Nephron progenitor cell (in vitro differentiated cells): ENCODE data around the gene TMEM207.

Experiments used
- DNase-seq: peaks from one replicate; pipeline ENCODE4 v3.0.0; 2021
- H3K27ac Mint-ChIP-seq: 2 replicates; pipeline ENCODE4 v1.8.0; 2021; ENCODE audit warnings: mild to moderate bottlenecking, moderate library complexity, mixed read lengths
- H3K27me3 Mint-ChIP-seq: 2 replicates; pipeline ENCODE4 v1.8.0; 2021; ENCODE audit warnings: mild to moderate bottlenecking, low read depth, mixed read lengths; ENCODE audit not compliant: poor library complexity
- H3K36me3 Mint-ChIP-seq: 2 replicates; pipeline ENCODE4 v1.8.0; 2021; ENCODE audit warnings: low read depth, mixed read lengths
- H3K4me1 Mint-ChIP-seq: 2 replicates; pipeline ENCODE4 v1.8.0; 2021; ENCODE audit warnings: mixed read lengths
- H3K4me3 Mint-ChIP-seq: 2 replicates; pipeline ENCODE4 v1.8.0; 2021; ENCODE audit warnings: mild to moderate bottlenecking, moderate library complexity, mixed read lengths
- H3K9me3 Mint-ChIP-seq: 2 replicates; pipeline ENCODE4 v1.8.0; 2021; ENCODE audit warnings: mild to moderate bottlenecking, moderate library complexity, mixed read lengths
- TF ChIP-seq, protein P1 (sequence below): fragments of 200-600 bp; sonication (generic); IDR thresholded peaks from 2 replicates; pipeline ENCODE4 v1.5.0; 2021; ENCODE audit warnings: antibody characterized with exemption

TMEM207 gene

GRCh38 chr3:190449801-190450200, at the start of gene TMEM207:
TMEM207 (minus strand) TSS chr3:190449901; CDS start chr3:190449809, 92 bp downstream.
- Mint-ChIP-seq H3K9me3 (no peaks in the 10 kb centered on the region), H3K4me3 (no peak within 1 kb of the TSS), H3K27me3 (peaks cover 6% of the 10 kb centered on the region), H3K27ac (no peak within 1 kb of the TSS), H3K36me3 (no peaks in the 10 kb centered on the region), H3K4me1 (no peaks in the 10 kb centered on the region)
- no peak for DNase-seq
- TF ChIP-seq, protein P1, sequence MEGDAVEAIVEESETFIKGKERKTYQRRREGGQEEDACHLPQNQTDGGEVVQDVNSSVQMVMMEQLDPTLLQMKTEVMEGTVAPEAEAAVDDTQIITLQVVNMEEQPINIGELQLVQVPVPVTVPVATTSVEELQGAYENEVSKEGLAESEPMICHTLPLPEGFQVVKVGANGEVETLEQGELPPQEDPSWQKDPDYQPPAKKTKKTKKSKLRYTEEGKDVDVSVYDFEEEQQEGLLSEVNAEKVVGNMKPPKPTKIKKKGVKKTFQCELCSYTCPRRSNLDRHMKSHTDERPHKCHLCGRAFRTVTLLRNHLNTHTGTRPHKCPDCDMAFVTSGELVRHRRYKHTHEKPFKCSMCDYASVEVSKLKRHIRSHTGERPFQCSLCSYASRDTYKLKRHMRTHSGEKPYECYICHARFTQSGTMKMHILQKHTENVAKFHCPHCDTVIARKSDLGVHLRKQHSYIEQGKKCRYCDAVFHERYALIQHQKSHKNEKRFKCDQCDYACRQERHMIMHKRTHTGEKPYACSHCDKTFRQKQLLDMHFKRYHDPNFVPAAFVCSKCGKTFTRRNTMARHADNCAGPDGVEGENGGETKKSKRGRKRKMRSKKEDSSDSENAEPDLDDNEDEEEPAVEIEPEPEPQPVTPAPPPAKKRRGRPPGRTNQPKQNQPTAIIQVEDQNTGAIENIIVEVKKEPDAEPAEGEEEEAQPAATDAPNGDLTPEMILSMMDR: no peak

GRCh38 chr3:190499122-190499521, 49.4 kb upstream of the TMEM207 start:
- H3K27me3 Mint-ChIP-seq: no peaks in the 10 kb centered on the region
- H3K4me3 Mint-ChIP-seq: no peak overlapping the region
- TF ChIP-seq, protein P1: no peak

GRCh38 chr3:190498293-190498692, 48.6 kb upstream of the TMEM207 start:
- Mint-ChIP-seq H3K9me3 (no peaks in the 10 kb centered on the region), H3K27ac (no peak overlapping the region), H3K36me3 (no peaks in the 10 kb centered on the region), H3K4me3 (no peak overlapping the region), H3K4me1 (peaks cover 6% of the 10 kb centered on the region), H3K27me3 (no peaks in the 10 kb centered on the region)
- TF ChIP-seq, protein P1: no peak
- DNase-seq: no peak

More at GRCh38 chr3:190499122-190499521, 49.4 kb upstream of the TMEM207 start:
- no peak for DNase-seq
- Mint-ChIP-seq H3K9me3 (no peaks in the 10 kb centered on the region), H3K36me3 (no peaks in the 10 kb centered on the region), H3K4me1 (peaks cover 6% of the 10 kb centered on the region), H3K27ac (no peak overlapping the region)

DNA sequence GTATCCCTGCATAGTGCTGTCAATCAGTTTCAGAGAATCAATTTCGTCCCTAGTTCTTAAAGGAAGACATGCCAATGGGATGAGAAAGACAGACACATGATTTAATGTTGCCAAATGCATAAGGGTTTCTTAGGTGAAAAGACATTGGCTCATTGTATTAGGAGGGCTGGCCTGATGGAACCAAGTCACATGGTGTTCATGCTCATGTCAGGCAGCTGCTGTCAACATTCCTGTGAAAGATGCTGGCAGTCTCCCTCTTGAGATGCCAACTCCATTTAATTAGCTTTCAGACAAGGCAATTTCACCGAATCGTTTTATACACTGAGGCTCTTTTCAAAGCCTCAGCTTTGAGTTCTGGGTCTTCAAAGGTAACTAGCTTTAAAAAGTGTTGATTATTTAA, 48.1 kb upstream of the TMEM207 start:
- H3K9me3 Mint-ChIP-seq: no peaks in the 10 kb centered on the region
- no peaks in the 10 kb centered on the region for H3K27me3 Mint-ChIP-seq
- TF ChIP-seq, protein P1: no peak
- no peak overlapping the region for H3K4me3 Mint-ChIP-seq
- no peak for DNase-seq
- no peaks in the 10 kb centered on the region for H3K36me3 Mint-ChIP-seq
- no peak overlapping the region for H3K27ac Mint-ChIP-seq
- peaks cover 6% of the 10 kb centered on the region for H3K4me1 Mint-ChIP-seq

- no peaks in the 10 kb centered on the region for H3K27me3 Mint-ChIP-seq
- H3K36me3 Mint-ChIP-seq: no peaks in the 10 kb centered on the region
- TF ChIP-seq, protein P1: no peak
- peaks cover 6% of the 10 kb centered on the region for H3K4me1 Mint-ChIP-seq
- H3K4me3 Mint-ChIP-seq: no peak overlapping the region
- no peak overlapping the region for H3K27ac Mint-ChIP-seq
- H3K9me3 Mint-ChIP-seq: no peaks in the 10 kb centered on the region
- no peak for DNase-seq
These were observed 47.2 kb upstream of the TMEM207 start for GRCh38 chr3:190496859-190497258.

- H3K9me3 Mint-ChIP-seq: no peaks in the 10 kb centered on the region
These were observed 46.1 kb upstream of the TMEM207 start for GRCh38 chr3:190495796-190496195.

More at GRCh38 chr3:190495796-190496195, 46.1 kb upstream of the TMEM207 start:
- TF ChIP-seq, protein P1: no peak
- DNase-seq: no peak
- Mint-ChIP-seq H3K4me1 (peaks cover 6% of the 10 kb centered on the region), H3K27ac (no peak overlapping the region), H3K36me3 (no peaks in the 10 kb centered on the region), H3K27me3 (no peaks in the 10 kb centered on the region), H3K4me3 (no peak overlapping the region)
